ENCODE data around the gene PAX9.

Gene PAX9

GRCh38 chr14:36655963-36656686, 5.5 kb upstream of the PAX9 start:
- no peak for DNase-seq (ENCODE audit: low read depth in 2 of 2)

- no peak for DNase-seq (ENCODE audit: low read depth in 2 of 2)
These were observed 4.8 kb upstream of the PAX9 start for GRCh38 chr14:36656687-36657398.

- DNase-seq (ENCODE audit: low read depth in 2 of 2), result no peak
These were observed 4.1 kb upstream of the PAX9 start for GRCh38 chr14:36657399-36658122.

- DNase-seq (ENCODE audit: low read depth in 2 of 2), result no peak
These were observed 3.3 kb upstream of the PAX9 start for GRCh38 chr14:36658123-36659009.

- DNase-seq (ENCODE audit: low read depth in 2 of 2), result no peak
These were observed 2.4 kb upstream of the PAX9 start for GRCh38 chr14:36659010-36659821.

- DNase-seq (ENCODE audit: low read depth in 2 of 2), result no peak
These were observed 1.6 kb upstream of the PAX9 start for GRCh38 chr14:36659822-36660735.

GRCh38 chr14:36660736-36661505, 739 bp upstream of the PAX9 start:
- no peak for DNase-seq (ENCODE audit: low read depth in 2 of 2)

- no peak for DNase-seq (ENCODE audit: low read depth in 2 of 2)
These were observed 540 bp downstream of the PAX9 start for GRCh38 chr14:36662258-36662542.

- no peak for DNase-seq (ENCODE audit: low read depth in 2 of 2)
These were observed 1.1 kb downstream of the PAX9 start for GRCh38 chr14:36662543-36663403.

- no peak for DNase-seq (ENCODE audit: low read depth in 2 of 2)
These were observed 2.0 kb downstream of the PAX9 start for GRCh38 chr14:36663404-36664321.

GRCh38 chr14:36664322-36665193, 2.9 kb downstream of the PAX9 start:
- DNase-seq (ENCODE audit: low read depth in 2 of 2), result no peak

GRCh38 chr14:36665887-36666415, 4.3 kb downstream of the PAX9 start:
- no peak for DNase-seq (ENCODE audit: low read depth in 2 of 2)

- no peak for DNase-seq (ENCODE audit: low read depth in 2 of 2)
These were observed 5.0 kb downstream of the PAX9 start for GRCh38 chr14:36666416-36667206.

- no peak for DNase-seq (ENCODE audit: low read depth in 2 of 2)
These were observed 6.0 kb downstream of the PAX9 start for GRCh38 chr14:36667679-36668078.

- no peak for DNase-seq (ENCODE audit: low read depth in 2 of 2)
These were observed 9.5 kb downstream of the PAX9 start for GRCh38 chr14:36671149-36671548.

All from stimulated activated CD4-positive, alpha-beta T cell treated with anti-CD3 and anti-CD28 coated beads, Interleukin-4, amount 100 ng/mL, for 48 hours (primary cell).